ENCODE measurements around the gene THRB.

GRCh38 chr3:24306518-24306917 is 188.1 kb downstream of the THRB start:
- TF ChIP-seq POLR2AphosphoS5 (IDR thresholded peaks at IDR 0.05; ENCODE audit: insufficient read depth in 1 of 2, low read depth in 1 of 2) (no peak), CTCF (IDR thresholded peaks at IDR 0.05) (no peak)

All from vagina (tissue), 2 donors.